Stimulated activated CD4-positive, alpha-beta T cell treated with anti-CD3 and anti-CD28 coated beads, Interleukin-2, amount 100 ng/mL, for 48 hours (primary cell): ENCODE measurements around the gene RHBDF2.
"Not testable (repeated sequence)": the region's sequence is repeated elsewhere in the genome, so short reads cannot be mapped to it uniquely, and the experiment has no call there.

Experiments used
- DNase-seq, 2 donors: peaks; one replicate each; pipeline ENCODE4 v3.0.0-alpha.2; 2020

The RHBDF2 gene

DNA sequence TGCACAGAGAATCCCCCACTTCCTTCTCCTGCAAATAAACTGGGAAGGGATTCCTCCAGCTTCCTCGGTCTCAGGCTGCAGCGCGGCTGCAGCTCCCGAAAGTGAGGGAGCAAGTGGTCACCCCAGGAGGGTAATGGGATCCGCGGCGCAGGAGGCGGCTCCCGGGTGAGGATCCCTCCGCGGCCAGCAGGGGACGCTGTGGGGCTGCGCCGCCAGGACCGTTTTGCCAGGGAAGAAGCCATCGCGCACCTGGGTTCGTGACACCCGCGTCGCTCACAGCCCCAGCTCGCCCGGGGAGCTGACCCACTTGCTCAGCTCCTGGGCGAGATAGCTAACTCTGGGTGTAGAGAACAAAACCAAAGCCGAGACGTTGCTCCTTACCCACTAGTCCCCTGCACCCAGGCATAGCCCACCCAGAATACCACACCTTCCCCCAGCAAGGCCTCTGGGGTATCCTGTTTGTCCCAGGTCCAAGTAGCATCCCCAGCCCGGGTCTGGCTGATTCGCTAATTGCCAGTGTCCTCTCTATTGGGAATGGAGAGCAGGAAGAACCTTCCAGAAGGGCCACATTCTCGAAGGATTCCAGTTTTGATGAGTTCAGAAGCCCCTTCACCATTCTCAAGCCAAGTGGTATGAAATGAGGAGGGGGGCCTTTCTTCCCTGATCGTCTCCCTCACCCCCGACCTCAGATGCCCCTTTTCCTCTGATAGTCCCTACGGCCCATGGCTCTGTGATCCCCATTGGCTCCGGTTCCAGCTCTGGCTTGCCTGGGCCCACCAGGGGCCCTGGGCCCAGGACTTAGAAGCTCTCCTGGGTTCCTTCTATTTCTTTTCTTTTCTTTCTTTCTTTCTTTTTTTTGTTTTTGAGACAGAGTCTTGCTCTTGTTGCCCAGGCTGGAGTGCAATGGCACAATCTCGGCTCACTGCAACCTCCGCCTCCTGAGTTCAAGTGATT is 22.1 kb upstream of the RHBDF2 start:
- DNase-seq, result peak; percentile 79 to 89

DNA sequence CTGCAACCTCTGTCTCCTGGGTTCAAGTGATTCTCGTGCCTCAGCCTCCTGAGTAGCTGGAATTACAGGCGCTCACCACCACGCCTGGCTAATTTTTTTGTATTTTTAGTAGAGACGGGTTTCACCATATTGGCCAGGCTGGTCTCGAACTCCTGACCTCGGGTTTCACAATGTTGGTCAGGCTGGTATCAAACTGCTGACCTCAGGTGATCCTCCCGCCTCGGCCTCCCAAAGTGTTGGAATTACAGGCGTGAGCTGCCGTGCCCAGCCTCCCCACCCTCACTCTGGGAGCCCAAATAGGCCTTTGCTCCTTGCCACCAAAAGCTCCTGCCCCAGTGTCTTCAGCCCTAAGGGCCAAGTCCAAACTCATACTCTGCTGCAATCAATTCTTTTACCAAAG is 20.5 kb upstream of the RHBDF2 start:
- not testable (repeated sequence) for DNase-seq

DNA sequence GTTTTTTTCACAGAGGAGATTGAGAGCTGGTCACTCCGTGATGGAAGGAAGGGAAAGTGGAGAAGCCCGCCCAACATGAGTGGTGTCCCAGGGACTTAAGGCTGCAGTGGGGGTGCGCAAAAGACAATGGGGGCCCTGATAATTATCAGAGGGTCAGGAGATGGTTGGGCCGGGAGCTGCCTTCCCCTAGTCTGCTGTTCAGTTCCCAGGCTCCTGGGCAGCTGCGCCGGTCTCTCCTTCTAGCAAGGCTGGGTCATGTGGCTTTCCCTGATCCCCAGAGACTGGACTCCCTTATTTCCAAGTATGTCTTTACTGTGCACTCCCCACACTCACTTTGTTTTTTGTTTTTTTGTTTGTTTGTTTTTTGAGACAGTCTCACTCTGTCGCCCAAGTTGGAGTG is 20.0 kb upstream of the RHBDF2 start:
- DNase-seq, result no peak

DNA sequence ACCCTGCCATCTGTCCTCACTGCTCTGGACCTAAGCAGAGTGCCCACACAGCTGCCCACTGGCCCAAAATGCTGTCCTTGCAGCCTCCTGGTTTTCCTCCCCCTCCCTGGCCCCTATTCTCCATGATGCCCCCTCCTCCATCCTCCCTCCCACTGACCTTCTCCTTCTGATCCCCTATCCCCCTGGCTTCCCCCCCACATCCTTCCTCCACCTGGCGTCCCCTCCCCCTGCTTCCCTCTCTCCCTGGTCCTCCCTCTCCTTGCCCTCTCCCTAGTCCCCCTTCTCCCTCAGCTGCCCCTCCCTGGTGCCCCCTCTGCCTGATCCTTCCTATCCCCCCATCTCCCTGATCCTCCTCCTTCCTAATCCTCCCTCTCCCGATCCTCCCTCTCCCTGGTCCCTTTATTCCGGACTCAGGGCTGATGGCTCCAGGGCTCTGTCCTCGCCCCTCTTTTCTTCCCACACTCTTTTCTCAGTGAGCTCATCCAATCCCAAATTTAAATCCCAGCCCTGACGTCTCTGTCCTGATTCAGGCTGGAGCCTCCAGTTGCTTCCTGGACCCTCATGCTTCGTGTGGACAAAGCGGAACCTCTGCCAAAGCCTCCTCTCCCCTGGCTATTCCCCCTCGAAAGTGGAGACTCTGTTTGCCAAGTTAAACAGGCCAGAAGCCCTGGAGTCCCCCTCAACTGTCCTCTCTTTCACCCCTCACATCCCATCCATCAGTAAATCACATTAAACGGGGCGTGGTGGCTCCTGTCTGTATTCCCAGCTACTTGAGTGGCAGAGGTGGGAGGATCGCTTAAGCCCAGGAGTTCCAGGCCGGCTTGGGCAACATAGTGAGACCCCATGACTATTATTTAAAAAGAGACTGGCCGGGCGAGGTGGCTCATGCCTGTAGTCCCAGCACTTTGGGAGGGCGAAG is 18.1 kb upstream of the RHBDF2 start:
- DNase-seq, result no peak

DNA sequence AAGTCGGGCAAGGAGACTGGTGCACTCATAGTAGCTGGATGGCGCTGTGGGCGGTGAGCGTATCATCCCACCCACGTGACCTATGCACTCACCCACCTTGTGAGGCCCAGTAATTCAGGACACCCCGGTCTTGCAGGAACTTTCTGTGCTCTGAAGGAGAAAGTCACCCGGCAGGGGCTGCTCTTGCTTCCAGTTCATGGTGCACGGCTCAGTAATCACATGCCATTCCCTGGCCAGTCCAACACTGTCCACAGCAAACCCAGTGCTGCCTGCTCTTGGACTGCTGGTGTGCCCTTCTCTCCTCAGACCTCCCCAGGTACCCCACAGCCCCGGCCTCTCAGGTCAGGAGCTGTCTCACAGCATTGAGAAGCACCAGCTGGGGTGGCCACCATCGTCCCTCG is 16.4 kb upstream of the RHBDF2 start:
- no peak for DNase-seq

DNA sequence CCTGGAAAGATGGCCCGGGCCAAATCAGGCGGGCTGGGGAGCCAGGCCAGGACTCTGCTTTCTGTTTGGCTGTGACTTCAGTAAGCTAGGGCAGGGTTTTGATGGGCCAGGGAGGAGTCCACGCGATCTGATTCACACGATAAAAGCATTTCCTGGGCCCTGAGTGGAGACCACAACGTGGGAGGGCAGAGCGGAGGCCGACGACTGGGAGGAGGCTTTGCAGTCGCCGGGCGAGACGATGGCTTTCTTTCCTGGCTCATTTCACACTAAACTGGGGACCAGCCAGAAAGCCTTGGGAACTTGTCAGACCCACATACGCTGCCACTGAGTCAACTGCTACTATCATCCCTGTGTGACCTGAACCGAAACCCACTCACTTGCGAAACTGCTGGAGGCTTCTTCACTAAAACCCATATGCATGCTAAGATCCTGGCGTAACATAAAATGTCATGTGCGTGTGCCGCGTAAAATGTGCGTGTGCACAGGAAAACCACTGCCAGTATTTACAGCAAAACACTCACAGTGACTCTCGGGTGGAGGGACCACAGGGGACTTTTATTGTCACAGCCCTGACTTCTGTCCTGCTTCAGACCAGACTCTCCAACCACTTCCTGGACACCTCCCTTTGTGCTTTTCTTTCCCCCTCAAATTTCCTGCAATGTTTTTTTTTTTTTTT is 14.2 kb upstream of the RHBDF2 start:
- DNase-seq, result peak; percentile 66 to 75

DNA sequence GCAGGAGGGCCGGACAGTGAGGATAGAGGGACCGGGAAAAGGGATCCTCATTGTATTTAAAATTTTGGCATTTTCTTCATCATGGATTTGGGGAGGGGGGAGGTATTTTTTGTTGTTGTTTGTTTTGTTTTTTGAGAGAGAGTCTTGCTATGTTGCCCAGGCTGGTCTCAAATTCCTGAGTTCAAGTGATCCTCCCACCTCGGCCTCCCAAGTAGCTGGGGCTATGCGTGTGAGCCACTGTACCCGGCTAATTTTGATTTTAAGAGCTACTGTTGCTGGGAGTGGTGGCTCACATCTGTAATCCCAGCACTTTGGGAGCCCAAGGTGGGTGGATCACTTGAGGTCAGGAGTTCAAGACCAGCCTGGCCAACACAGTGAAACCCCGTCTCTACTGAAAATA is 13.1 kb upstream of the RHBDF2 start:
- not testable (repeated sequence) for DNase-seq

DNA sequence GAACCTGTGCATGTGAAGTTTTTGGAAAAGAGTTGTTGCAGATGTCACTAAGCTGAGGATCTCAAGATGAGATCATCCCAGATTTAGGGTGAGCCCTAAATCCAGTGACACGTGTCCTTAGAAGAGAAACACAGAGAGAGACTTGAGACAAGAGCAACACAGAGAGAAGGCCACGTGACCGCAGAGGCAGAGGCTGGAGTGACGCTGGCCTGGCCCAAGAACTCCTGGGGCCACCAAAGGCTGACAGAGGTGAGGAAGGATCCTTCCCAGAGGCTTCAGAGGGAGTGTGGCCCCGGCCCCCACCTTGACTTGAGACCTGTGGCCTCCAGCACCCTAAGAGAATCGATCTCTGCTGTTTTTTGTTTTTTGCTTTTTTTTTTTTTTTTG is 12.1 kb upstream of the RHBDF2 start:
- DNase-seq, result no peak

DNA sequence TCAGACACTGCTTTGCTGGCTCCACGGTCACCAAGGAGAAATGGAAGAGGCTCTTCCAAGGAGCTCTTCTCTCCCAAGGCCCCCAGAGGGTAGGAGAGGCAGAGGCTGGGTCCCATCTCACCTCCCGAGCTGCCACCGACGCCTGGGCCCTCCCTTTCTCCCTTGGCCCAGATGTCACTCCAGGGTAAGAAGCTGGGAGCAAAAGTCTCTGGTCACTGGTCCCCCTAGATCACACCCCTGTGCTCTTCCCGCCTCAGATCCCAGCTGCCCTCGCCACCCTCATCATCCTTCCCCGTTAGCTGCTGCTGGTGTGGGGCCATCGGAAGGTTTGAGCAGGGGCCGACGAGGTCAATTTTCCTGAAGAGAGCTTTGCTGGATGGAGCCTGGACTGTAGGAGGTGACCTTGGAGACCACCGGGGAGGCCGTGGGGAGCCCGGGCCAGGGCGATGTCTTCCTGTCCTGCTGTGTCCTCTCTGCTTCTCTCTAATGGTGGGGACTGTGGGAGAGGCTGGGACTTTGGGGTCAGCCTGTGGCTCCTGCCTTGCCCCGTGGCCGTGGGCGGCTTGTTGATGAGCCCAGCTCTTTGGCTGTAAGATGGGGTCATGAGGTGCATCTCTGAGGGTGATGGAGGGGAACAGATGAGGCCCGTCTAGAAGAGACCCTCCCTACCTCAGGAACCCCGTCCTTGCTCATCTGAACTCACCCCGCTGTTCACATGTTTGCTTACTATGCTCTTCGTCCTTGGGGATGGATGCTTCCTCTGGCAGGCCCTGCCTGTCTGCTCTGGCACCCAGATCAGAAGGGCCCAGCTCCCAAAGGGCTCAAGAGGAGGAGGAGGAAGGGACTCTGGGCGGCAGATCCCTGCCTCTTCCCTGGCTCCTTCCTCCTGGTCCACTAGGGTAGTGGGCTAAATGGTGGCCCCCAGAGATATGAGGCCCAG is 11.4 kb upstream of the RHBDF2 start:
- DNase-seq, result no peak

DNA sequence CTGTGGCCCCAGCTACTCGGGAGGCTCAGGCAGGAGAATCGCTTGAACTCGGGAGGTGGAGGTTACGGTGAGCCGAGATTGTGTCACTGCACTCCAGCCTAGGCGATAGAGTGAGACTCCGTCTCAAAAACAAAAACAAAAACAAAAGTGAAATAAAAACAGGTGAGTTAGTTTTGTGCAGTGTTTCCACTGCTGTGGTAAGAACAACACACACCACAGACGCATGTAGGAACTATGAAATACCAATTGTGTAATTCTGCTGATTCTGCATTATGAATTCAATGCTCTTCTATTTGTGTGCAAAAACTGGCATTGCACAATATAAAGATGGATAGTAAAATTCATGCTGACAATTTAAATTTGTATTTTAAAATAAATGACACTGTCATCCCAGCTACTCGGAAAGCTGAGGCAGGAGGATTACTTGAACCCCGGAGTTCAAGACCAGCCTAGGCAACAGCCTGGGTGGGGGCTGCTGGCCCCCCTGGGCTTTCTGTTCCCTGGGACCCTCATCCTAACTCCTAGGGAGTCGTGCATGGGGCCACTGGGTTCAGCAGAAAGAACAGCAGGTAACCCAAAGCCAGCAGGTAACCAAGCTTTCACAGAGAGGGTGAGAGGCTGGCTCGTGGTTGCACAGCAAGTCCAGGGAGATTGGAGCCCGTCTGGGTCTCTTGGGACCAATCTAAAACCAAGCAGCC is 10.6 kb upstream of the RHBDF2 start:
- no peak for DNase-seq

DNA sequence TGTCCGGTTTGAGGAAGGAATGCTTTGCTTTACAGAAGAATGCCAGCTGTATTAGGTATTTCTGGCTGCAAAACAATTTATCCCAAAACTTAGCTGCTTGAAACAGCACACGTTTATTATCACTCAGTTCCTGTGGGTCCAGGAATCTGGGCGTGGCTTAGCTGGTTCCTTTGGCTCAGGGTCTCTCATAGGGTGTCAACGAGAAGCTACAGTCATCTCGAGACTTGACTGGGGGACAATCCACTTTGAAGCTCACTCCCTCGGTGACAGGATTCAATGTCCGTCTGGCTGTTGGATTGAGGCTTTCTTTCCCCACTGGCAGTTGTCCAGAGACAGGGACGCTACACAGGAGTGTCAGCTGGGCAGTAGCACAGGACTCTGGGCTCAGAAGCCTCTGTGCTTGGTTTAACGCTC is 9.6 kb upstream of the RHBDF2 start:
- DNase-seq, result no peak

DNA sequence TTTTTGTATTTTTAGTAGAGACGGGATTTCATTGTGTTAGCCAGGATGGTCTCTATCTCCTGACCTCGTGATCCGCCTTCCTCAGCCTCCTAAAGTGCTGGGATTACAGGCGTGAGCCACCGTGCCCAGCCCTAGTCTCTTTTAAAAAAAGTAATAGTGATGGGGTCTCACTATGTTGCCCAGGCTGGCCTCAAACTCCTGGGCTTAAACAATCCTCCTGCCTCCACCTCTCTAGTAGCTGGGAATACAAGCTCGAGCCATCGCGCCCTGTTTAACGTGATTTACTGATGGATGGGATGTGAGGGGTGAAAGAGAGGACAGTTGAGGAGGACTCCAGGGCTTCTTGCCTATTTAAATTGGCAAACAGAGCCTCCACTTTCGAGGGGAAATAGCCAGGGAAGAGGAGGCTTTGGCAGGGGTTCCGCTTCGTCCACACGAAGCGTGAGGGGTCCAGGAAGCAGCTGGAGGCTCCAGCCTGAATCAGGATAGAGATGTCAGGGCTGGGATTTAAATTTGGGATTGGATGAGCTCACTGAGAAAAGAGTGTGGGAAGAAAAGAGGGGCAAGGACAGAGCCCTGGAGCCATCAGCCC is 7.3 kb upstream of the RHBDF2 start:
- not testable (repeated sequence) for DNase-seq

DNA sequence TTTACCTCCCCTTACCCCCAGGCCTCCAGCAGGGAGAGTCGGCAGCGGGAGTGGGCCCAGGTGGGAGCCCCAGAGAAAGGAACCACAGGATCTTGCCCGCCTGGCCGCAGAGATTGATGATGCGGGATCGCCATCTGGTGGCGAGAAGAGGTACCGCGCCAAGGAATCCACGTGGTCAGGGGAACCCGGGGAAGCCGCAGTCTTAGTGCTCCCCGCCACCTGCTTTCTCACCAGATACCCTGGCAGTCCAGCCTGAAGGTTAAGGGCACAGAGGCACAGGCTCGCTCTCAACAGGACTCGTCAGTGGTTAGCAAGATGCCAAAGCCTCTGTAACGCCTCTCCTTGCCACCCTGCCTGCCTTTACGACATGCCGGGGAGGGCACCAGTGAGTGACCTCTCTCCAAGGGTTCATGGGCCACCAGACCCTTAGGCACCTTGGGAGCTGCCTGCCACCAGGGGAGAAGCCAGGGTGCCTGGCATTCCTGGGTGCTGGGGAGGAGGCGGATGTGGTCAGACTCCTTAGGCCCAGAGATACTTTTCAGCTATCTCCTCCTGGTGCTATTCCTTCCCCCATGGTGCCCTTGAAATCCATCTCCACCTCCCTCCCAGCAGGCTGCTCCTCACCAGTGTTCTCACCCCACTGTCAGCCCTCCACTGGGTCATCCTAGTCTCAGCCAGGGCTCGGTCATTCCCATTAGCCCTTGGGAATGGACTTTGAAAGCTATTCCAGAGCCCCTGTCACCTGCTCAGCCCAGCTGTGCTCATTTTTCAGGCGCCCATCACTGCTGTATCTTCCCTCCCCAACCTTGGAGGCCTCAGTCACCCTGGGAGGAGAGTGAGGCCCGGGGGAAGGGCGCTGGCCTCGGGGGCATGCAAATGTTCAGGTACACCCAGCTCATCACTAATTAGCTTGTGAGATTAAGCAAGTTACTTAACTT is 5.5 kb upstream of the RHBDF2 start:
- DNase-seq, result peak; percentile 93 to 94

DNA sequence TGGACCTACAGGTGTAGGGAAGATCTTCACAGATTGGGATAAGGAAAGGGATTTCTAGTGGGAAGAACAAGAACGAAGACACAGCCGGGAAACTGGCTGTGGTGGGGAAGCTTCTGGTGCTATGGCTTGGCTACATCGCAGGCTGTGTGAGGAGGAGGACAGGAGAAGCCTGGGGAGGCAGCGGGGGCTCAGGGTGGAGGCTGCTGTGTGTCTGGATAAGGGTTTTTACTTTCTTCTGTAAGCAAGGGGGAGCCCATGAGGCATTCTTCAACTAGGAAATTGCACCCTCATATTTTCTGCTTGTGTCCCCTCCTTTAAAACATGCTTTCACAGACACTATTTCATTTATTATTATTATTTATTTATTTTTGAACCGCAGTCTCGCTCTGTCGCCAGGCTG is 2.9 kb upstream of the RHBDF2 start:
- DNase-seq, result no peak

DNA sequence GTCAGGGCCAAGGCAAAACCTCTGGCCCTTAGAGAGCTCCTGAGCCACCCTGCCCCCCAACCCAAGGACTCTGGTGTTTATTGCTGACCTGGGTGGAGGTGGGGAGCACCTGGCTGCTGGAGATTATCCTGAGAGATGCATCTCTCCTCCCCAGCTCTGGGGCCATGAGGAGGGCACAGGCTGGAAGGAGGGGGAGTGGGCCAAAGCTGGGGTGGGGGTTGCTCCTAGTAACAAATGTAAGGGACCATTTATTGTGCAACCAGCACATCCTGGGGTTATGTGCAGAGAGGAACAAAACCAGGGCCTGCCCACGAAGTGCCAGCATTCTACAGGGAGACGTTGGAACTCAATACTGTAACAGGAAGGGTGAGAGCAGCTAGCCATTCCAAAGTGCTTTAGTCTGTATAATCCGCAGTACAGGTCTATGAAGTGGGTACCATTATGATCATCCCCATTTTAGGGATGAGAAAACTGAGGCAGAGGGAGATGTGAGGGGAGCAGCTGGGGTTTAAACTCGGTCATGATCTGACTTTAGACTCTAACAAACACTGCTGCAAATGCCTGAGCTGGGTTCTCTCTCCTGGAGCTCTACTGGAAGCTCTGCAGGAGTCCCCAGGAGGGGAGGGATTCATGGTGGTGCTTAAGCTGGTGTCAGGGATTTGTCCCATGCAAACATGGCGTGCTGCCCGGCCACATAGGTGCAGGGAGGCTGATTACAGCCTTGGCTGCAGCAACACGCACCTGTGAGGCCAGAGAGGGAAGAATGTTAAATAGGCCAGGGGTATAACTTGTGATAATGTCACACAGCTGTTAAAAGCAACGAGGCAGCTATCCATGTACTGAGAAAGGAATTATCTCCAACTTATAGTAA is 1.4 kb upstream of the RHBDF2 start:
- DNase-seq, result no peak

DNA sequence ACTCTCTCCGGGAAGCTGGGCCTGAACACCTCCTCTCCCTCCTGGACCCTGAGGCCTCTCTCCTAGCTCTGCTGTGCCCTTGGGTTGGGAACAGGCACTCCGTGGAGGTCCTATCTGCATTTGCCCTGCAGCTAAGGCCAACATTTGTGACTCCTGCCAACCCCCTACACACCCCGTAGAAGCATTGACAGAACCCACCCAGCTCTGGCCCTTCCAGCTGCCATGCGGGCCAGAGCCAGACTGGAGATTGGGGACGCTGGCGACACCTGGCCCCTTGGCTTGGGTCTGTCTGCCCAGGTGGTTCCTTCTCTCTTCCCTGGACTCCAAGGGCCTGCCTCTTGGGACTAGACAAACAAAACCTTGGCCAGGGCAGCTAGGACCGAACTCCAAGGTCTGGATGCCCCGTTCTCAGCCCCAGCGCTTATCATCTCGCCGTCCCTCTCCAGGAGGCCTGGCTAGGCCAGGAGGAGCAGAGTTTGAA is 644 bp upstream of the RHBDF2 start:
- no peak for DNase-seq

DNA sequence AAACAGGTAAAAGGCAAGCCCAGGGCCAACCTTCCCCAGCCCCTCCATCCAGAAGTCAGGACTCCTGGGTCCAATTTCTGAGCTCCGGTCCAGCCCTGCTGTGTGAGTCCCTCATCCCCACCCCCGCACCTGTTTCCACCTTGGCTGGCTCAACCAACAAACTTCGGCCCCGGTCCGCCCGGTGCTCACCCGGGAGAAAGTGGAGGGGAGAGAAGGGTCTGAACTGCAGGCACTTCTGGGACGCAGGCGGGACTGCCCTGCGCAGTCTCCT is 541 bp downstream of the RHBDF2 start:
- no peak for DNase-seq

DNA sequence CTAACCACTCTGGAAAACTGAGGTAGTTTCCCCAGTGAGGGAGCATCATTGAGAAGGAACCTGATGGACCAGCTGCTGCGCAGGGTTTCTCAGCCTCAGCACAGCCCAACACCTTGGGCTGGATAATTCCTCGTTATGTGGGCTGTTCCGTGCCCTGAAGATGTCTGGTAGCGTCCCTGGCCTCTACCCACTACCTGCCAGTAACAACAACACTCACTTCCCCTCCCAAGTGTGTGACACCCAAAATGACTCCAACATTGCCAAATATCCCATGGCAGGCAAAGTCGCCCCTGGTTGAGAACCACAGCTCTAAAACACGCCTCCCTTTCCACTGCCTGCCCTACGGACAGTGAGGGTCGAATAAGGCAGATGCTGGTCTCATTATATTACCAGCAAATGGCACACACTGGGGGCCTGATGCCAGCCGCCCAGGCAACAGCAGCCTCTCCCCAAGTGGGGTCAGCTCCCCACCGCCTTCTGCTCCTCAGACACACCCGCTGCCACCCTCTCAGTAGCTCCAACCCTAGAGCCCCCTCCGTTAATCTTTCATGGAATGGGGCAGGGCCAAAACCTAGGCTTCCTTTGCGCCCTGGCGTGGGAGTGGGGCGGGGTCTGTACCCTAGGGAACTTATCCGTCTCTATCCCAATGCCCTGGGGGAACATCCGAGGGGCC is 1.0 kb downstream of the RHBDF2 start:
- no peak for DNase-seq
